DOHH2 (cell line): ENCODE measurements around the gene DGUOK.

Experiments used
- CTCF ChIP-seq: fragments of 200-600 bp; sonication (generic); IDR thresholded peaks from one replicate; pipeline ENCODE4 v1.5.1; 2014; ENCODE audit warnings: antibody characterized with exemption, mild to moderate bottlenecking, low read depth, low read length; ENCODE audit not compliant: poor library complexity, severe bottlenecking
- EZH2phosphoT487 ChIP-seq: fragments of 200-600 bp; sonication (generic); IDR thresholded peaks from 2 replicates; pipeline ENCODE4 v1.6.1; 2017; ENCODE audit warnings: borderline replicate concordance, mild to moderate bottlenecking, antibody characterized with exemption, low read length, moderate library complexity, mixed read lengths

- TF ChIP-seq CTCF (no peak), EZH2phosphoT487 (no peak)
Observed at GRCh38 chr2:73928963-73929347, 2.3 kb downstream of the DGUOK start.
